ENCODE measurements around the gene CACNA2D3.

- TF ChIP-seq CTCF (conservative IDR thresholded peaks at IDR 0.05; ENCODE audit: low read length), result no peak
- no peak for TF ChIP-seq EZH2phosphoT487 (IDR thresholded peaks at IDR 0.05; ENCODE audit: borderline replicate concordance, low read depth, low read length)
These were observed 791.8 kb downstream of the CACNA2D3 start for GRCh38 chr3:54914180-54914579.
